IMR-90 (cell line): ENCODE results near the gene TNFAIP8. TPM values are rescaled to one million over a fixed set of nuclear protein-coding genes. Genes with fewer than 3 reads are reported as not detected.

ENCODE experiments used
- ATAC-seq: fragments of 200-7000 bp; cut with Tn5 transposase; 2 replicates; pipeline ENCODE4 v1.9.1; 2020; ENCODE audit warnings: low read depth, mild to moderate bottlenecking, moderate library complexity
- BruUV-seq: library from RNA; stranded (reverse); fragments of 400-500 nt; replicated peaks from 2 replicates; lab custom pipeline; 2021; lab: Mats Ljungman, UMichigan
- CTCF ChIA-PET: fragments of 300-600 bp; formaldehyde crosslinking; extraction: SDS; loops from one replicate; lab custom pipeline; 2021; ENCODE audit warnings: antibody characterized with exemption; lab: Yijun Ruan, JAX
- POLR2A ChIA-PET: fragments of 300-600 bp; sonication (Branson Sonifier 250); formaldehyde crosslinking; loops from one replicate; lab custom pipeline; 2022; ENCODE audit warnings: antibody characterized with exemption; ENCODE audit not compliant: unreplicated experiment; lab: Charles Lee
- DNase-seq: peaks from one replicate; pipeline ENCODE4 v3.0.0; 2013
- H2AFZ ChIP-seq: replicated peaks from 2 replicates; pipeline ENCODE3; 2013; ENCODE audit warnings: low read length, mild to moderate bottlenecking; ENCODE audit not compliant: poor library complexity
- H2AK5ac ChIP-seq: 2 replicates; pipeline ENCODE4 v1.6.1; 2013; ENCODE audit warnings: low read depth, low read length, inconsistent platforms
- H2AK9ac ChIP-seq: replicated peaks from 2 replicates; pipeline ENCODE3; 2013; ENCODE audit warnings: mild to moderate bottlenecking, low read depth, low read length, moderate library complexity; ENCODE audit not compliant: poor library complexity
- H2BK120ac ChIP-seq: 2 replicates; pipeline ENCODE4 v1.6.1; 2013; ENCODE audit warnings: low read depth, low read length, inconsistent platforms
- H2BK15ac ChIP-seq: 3 replicates; pipeline ENCODE4 v1.6.1; 2013; ENCODE audit warnings: low read depth, low read length, inconsistent platforms
- H2BK20ac ChIP-seq: 2 replicates; pipeline ENCODE4 v1.6.1; 2013; ENCODE audit warnings: low read depth, mild to moderate bottlenecking, inconsistent platforms, low read length, moderate library complexity
- H2BK5ac ChIP-seq: 2 replicates; pipeline ENCODE4 v1.6.1; 2013; ENCODE audit warnings: mild to moderate bottlenecking, low read depth, low read length, inconsistent platforms; ENCODE audit not compliant: poor library complexity, severe bottlenecking
- H3K14ac ChIP-seq: replicated peaks from 2 replicates; pipeline ENCODE4 v1.6.1; 2013; ENCODE audit warnings: low read depth, low read length, inconsistent platforms
- H3K18ac ChIP-seq: 2 replicates; pipeline ENCODE4 v1.6.1; 2013; ENCODE audit warnings: low read depth, low read length, control low read depth
- H3K23ac ChIP-seq: 2 replicates; pipeline ENCODE4 v1.6.1; 2013; ENCODE audit warnings: low read depth, low read length, inconsistent platforms
- H3K27ac ChIP-seq: 2 replicates; pipeline ENCODE4 v1.5.1; 2013; ENCODE audit warnings: mild to moderate bottlenecking, control low read depth, low read length; ENCODE audit not compliant: insufficient read depth
- H3K27me3 ChIP-seq: 2 replicates; pipeline ENCODE4 v1.6.1; 2013; ENCODE audit warnings: low read length; ENCODE audit not compliant: control insufficient read depth, insufficient read depth
- H3K36me3 ChIP-seq: 2 replicates; pipeline ENCODE4 v1.6.1; 2013; ENCODE audit warnings: low read length, mixed read lengths; ENCODE audit not compliant: control insufficient read depth, insufficient read depth
- H3K4ac ChIP-seq: 2 replicates; pipeline ENCODE4 v1.6.1; 2013; ENCODE audit warnings: low read depth, low read length, inconsistent platforms
- H3K4me1 ChIP-seq: 2 replicates; pipeline ENCODE4 v1.6.1; 2013; ENCODE audit warnings: low read length, mixed read lengths; ENCODE audit not compliant: control insufficient read depth, insufficient read depth
- H3K4me2 ChIP-seq: 2 replicates; pipeline ENCODE4 v1.6.1; 2013; ENCODE audit warnings: low read depth, mild to moderate bottlenecking, control low read depth, low read length, moderate library complexity
- H3K4me3 ChIP-seq: 2 replicates; pipeline ENCODE4 v1.5.1; 2013; ENCODE audit warnings: low read depth, mild to moderate bottlenecking, control low read depth, low read length, moderate library complexity; ENCODE audit not compliant: insufficient read depth
- H3K56ac ChIP-seq: 2 replicates; pipeline ENCODE4 v1.6.1; 2013; ENCODE audit warnings: low read length, inconsistent platforms; ENCODE audit not compliant: insufficient read depth; ENCODE audit errors: extremely low read depth
- H3K79me1 ChIP-seq, 2 experiments: 2 replicates each; pipeline ENCODE4 v1.6.1; 2013; ENCODE audit warnings: low read length in 2 of 2, inconsistent platforms in 1 of 2, low read depth in 1 of 2
- H3K9ac ChIP-seq: 2 replicates; pipeline ENCODE4 v1.6.1; 2013; ENCODE audit warnings: low read depth, low read length, control low read depth
- H3K9me1 ChIP-seq: 2 replicates; pipeline ENCODE4 v1.6.1; 2013; ENCODE audit warnings: low read length, inconsistent platforms; ENCODE audit not compliant: insufficient read depth
- H3K9me3 ChIP-seq: 2 replicates; pipeline ENCODE4 v1.6.1; 2013; ENCODE audit warnings: low read length; ENCODE audit not compliant: control insufficient read depth, insufficient read depth
- H4K20me1 ChIP-seq: 2 replicates; pipeline ENCODE4 v1.6.1; 2013; ENCODE audit warnings: low read length, inconsistent platforms; ENCODE audit not compliant: insufficient read depth
- H4K5ac ChIP-seq: 2 replicates; pipeline ENCODE4 v1.6.1; 2013; ENCODE audit warnings: mild to moderate bottlenecking, low read depth, low read length, control low read depth
- H4K8ac ChIP-seq, 2 experiments: 2 replicates each; pipeline ENCODE4 v1.6.1; 2013; ENCODE audit warnings: low read depth in 2 of 2, low read length in 2 of 2, control low read depth in 1 of 2, inconsistent platforms in 1 of 2
- H4K91ac ChIP-seq: 2 replicates; pipeline ENCODE4 v1.6.1; 2013; ENCODE audit warnings: low read depth, low read length, inconsistent platforms; ENCODE audit not compliant: insufficient read depth
- BHLHE40 ChIP-seq: fragments of 150-350 bp; IDR thresholded peaks from 2 replicates; pipeline ENCODE4 v1.6.1; 2016; ENCODE audit warnings: mild to moderate bottlenecking, low read depth, low read length
- MAFK ChIP-seq: IDR thresholded peaks from 2 replicates; pipeline ENCODE4 v1.6.1; 2012; ENCODE audit warnings: low read depth, low read length, improper control_type of control experiment
- WGBS, 2 experiments: methylation state at CpG; one replicate each; pipeline versions ENCODE4 v1.1.5 to v1.1.7; 2013; ENCODE audit warnings: missing lambda C conversion rate in 2 of 2; ENCODE audit not compliant: insufficient read length in 1 of 2; ENCODE audit errors: extremely low coverage in 2 of 2; 5-methylcytosine and 5-hydroxymethylcytosine counted together
- dilution Hi-C: fragments of 300-500 bp; cut with HindIII; formaldehyde crosslinking; loops from one replicate; pipeline ENCODE4 v1.14.3; 2018; ENCODE audit warnings: low sequenced_read_pairs; ENCODE audit not compliant: unreplicated experiment
- in situ Hi-C: fragments of 300-500 bp; cut with MboI; formaldehyde crosslinking; loops from 3 replicates; pipeline ENCODE4 v1.14.3; 2019; ENCODE audit warnings: low sequenced_read_pairs, inconsistent platforms, mixed read lengths
- intact Hi-C: fragments of 100-400 bp; cut with micrococcal nuclease; formaldehyde crosslinking; loops from 2 replicates; pipeline ENCODE4 v1.10.0; 2022
- polyA plus RNA-seq, 3 experiments: library from polyadenylated mRNA; depleted of rRNA; stranded (reverse); fragments of >200 nt; gene quantifications; 2 replicates each; pipeline ENCODE4 v1.2.3, GENCODE V29; 2012; ENCODE audit warnings: low replicate concordance in 1 of 3
- total RNA-seq: library from RNA; depleted of rRNA; stranded (reverse); fragments of >200 nt; gene quantifications from 2 replicates; pipeline ENCODE4 v1.2.3, GENCODE V29; 2012

The TNFAIP8 gene
- total and polyA plus RNA-seq, 2 of the 4 experiments (the other 2 are of a cell fraction): 20.3 to 29.9 TPM

DNA sequence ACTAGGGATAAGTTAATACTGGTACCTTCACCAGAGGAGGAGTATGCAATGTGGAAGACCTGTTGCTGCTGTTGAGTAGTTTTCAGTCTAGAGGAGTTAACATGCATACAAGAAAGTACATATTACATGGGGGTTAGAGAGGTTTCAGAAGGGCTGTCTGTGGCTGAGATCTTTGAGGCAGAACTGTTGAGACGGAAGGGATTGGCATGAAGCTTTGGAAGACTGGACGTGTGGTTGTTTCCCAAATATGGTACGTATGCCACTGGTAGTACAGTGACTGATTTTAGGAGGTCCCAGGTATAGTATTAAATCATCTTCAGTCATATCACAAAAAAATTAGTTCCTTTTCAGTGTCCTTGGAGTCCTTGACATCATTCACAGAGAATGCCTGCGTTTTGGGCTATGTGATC, 17.6 kb downstream of the TNFAIP8 start:
- dilution Hi-C loops (no loop called here), in situ Hi-C loops (no loop called here)
- no peak overlapping the region for H3K4me3 ChIP-seq

More for the DNA sequence above, 17.6 kb downstream of the TNFAIP8 start:
- H4K8ac ChIP-seq: no peak overlapping the region
- no peaks in the 10 kb centered on the region for H3K9me3 ChIP-seq
- peaks cover 5% of the 10 kb centered on the region for H3K9me1 ChIP-seq
- H2AK5ac ChIP-seq: no peak overlapping the region
- H3K18ac ChIP-seq: no peak overlapping the region
- DNase-seq: no peak
- H3K4me1 ChIP-seq: peaks cover 9% of the 10 kb centered on the region
- no peak overlapping the region for H3K4me2 ChIP-seq
- H3K79me1 ChIP-seq: peaks cover 19 to 22% of the 10 kb centered on the region in 2 experiments; a peak in 3 of 4 replicates
- no peak overlapping the region for H2AFZ ChIP-seq
- no peak overlapping the region for H3K9ac ChIP-seq
- no peak overlapping the region for H2BK5ac ChIP-seq
- no peak overlapping the region for H2BK120ac ChIP-seq
- H2AK9ac ChIP-seq: no peak overlapping the region
- no peak overlapping the region for H4K91ac ChIP-seq
- no peaks in the 10 kb centered on the region for H4K20me1 ChIP-seq
- no peaks in the 10 kb centered on the region for H3K27me3 ChIP-seq
- ChIA-PET CTCF (no interaction called here), POLR2A (interaction anchor here (0.7 kb wide), 1 partner anchor 37 kb away, joined by 3 read pairs; no protein-coding TSS in a partner anchor)
- H3K4ac ChIP-seq: 0 out of 2 replicates have a peak overlapping the region, but pooled peaks have one; percentile 32
- WGBS, 2 experiments: no CpG with 5 or more reads among the region's 4 CpGs
- TF ChIP-seq BHLHE40: no peak
- TF ChIP-seq MAFK: no peak
- no peak overlapping the region for H4K5ac ChIP-seq
- H3K14ac ChIP-seq: no peak overlapping the region
- 0 out of 2 replicates have a peak, but pooled peaks cover 1% of the 10 kb centered on the region for H3K36me3 ChIP-seq
- no peak overlapping the region for H3K27ac ChIP-seq
- H3K23ac ChIP-seq: no peak overlapping the region
- intact Hi-C loops: no loop called here
- BruUV-seq: no TSS peak
- H3K56ac ChIP-seq: no peak overlapping the region
- no peak overlapping the region for H2BK20ac ChIP-seq
- no peak overlapping the region for H2BK15ac ChIP-seq
- no peak for ATAC-seq
